ENCODE results near the gene ZNF772.
"Not testable (repeated sequence)": the region's sequence is repeated elsewhere in the genome, so short reads cannot be mapped to it uniquely, and the experiment has no call there.

ZNF772 gene

GRCh38 chr19:57477191-57478008 lies at the start of gene ZNF772:
ZNF772 (minus strand) TSS chr19:57477566; CDS start chr19:57477309, 257 bp downstream.
- peak; percentile 95 for DNase-seq

- not testable (repeated sequence) for DNase-seq
Observed at GRCh38 chr19:57518021-57518420, 40.7 kb upstream of the ZNF772 start.

- no peak for DNase-seq
Observed at GRCh38 chr19:57515255-57515654, 37.9 kb upstream of the ZNF772 start.

- DNase-seq, result peak; percentile 11
Observed at GRCh38 chr19:57512845-57513244, 35.5 kb upstream of the ZNF772 start.

- no peak for DNase-seq
Observed at GRCh38 chr19:57511484-57511883, 34.1 kb upstream of the ZNF772 start.

- no peak for DNase-seq
Observed at GRCh38 chr19:57506163-57506562, 28.8 kb upstream of the ZNF772 start.

- not testable (repeated sequence) for DNase-seq
Observed at GRCh38 chr19:57500400-57500799, 23.0 kb upstream of the ZNF772 start.

GRCh38 chr19:57499680-57500395 lies 22.5 kb upstream of the ZNF772 start, which contains the start of gene ZNF773:
ZNF773 (plus strand) TSS chr19:57499938; CDS start chr19:57500081, 143 bp downstream.
- peak; percentile 92 for DNase-seq

GRCh38 chr19:57499332-57499679 lies 21.9 kb upstream of the ZNF772 start:
- DNase-seq, result not testable (repeated sequence)

GRCh38 chr19:57488299-57488644 lies 10.9 kb upstream of the ZNF772 start:
- not testable (repeated sequence) for DNase-seq

- peak; percentile 97 for DNase-seq
Observed at GRCh38 chr19:57487477-57488298, 10.3 kb upstream of the ZNF772 start, which contains the start of gene ZNF419. ZNF419 (plus strand) TSS chr19:57487750; CDS start chr19:57487951, 201 bp downstream.

GRCh38 chr19:57473646-57474045 lies 3.7 kb downstream of the ZNF772 start:
- no peak for DNase-seq

- no peak for DNase-seq
Observed at GRCh38 chr19:57466489-57466888, 10.9 kb downstream of the ZNF772 start.

GRCh38 chr19:57465680-57466381 lies 11.5 kb downstream of the ZNF772 start:
- DNase-seq, result peak; percentile 58

- DNase-seq, result no peak
Observed at GRCh38 chr19:57452307-57452706, 25.1 kb downstream of the ZNF772 start.

- no peak for DNase-seq
Observed at GRCh38 chr19:57443121-57443696, 34.2 kb downstream of the ZNF772 start.

- DNase-seq, result no peak
Observed at GRCh38 chr19:57441979-57442752, 35.2 kb downstream of the ZNF772 start.

GRCh38 chr19:57438925-57439324 lies 38.4 kb downstream of the ZNF772 start:
- DNase-seq, result no peak

- DNase-seq, result no peak
Observed at GRCh38 chr19:57437931-57438330, 39.4 kb downstream of the ZNF772 start.

GRCh38 chr19:57436417-57436816 lies 40.9 kb downstream of the ZNF772 start:
- DNase-seq, result no peak

Measured in NCI-H69 (cell line).